22Rv1 (cell line): Measurements from ENCODE around the gene RPS19.

Source experiments
- CTCF ChIP-seq: fragments of 450-650 bp; IDR thresholded peaks from 2 replicates; pipeline ENCODE4 v1.5.1; 2017; ENCODE audit warnings: mild to moderate bottlenecking
- ZFX ChIP-seq: fragments of 450-650 bp; IDR thresholded peaks from 2 replicates; pipeline ENCODE4 v1.6.1; 2017; ENCODE audit warnings: antibody characterized with exemption, borderline replicate concordance

GRCh38 chr19:41866284-41866683 lies 6.2 kb downstream of the RPS19 start:
- TF ChIP-seq CTCF = no peak
- no peak for TF ChIP-seq ZFX
